Measurements from ENCODE around the gene VGF.
A peak's percentile ranks its signal among the peaks of the same experiment; 100 is the strongest.

Gene VGF

DNA sequence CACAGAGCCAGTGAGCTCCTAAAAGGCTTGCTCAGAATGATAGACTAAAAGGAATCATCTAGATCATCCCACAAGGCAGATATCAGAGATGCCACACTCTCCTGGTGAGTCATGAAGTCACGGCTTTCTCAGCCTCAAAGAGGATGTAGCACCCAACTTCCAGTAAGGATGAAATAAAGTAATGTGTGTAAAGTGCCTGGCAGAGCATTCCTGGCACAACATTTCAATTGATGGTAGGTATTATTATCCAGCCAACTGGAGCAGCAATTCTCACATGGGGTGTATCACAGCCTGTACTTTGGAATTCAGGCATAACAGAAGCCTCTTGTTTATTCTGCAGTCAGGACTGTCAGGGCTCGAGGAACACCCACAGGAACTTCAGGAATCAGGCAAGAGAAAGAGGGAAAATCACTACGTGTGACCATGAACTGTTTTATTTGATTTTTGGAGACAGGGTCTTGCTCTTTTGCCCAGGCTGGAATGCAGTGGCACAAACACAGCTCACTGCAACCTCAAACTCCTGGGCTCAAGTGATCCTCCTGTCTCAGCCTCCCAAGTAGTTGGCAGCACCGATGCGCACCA, 20.0 kb upstream of the VGF start:
- DNase-seq, result no peak

DNA sequence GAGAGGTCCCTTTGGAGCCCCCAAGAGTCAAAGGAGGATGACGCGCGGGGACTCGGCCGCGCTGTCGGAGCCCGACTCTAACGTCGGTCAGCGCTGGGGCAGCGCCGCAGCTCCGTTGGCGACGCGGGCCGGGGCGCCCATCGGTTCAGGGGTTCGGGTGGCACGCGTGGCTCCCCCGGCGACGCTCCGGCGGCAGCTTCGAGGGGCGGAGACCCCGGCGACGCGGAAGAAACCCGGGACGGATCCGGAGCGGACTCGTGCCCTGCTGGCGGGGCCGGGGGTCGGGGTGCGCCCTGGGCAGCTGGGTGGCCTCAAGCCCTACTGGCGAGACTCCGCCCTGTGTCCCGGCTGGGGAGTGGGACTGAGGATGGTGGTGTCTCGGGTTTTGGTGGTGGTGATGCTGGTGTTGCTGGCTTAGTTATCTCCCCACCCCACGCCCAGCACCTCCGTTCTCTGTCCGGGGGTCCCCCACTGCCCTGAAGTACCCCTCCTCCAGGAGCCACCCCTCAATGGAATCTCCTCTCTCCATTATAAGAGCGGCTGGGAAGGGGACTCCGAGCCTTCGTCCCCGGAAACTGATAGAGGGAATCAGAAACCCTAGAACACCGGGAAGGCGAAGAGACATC, 14.9 kb upstream of the VGF start, which contains the start of gene NAT16:
TSS of gene NAT16 (minus strand) at position 164 of the 626 bp plus-strand sequence. CDS start 5,486 bp downstream, outside the sequence.
- DNase-seq, result no peak

DNA sequence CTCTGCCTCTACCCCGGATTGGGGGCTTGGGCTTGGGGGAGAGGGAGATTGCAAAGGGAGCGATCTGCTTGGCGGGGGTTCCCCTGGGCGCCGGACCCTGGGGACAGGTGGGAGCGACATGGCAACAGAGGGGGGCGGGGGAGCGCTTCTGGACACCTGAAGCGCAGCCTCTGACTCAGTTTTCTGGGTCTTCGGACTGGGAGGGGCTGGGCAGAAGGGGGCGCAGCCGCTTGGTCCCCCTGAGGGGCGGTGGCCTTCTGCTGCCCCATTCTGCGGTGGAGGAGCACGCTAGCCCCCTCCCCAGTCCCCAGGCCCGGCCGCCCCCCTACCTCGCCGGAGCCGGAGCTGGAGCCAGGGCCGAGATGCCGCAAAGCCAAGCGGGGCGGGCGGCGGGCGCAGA, 14.3 kb upstream of the VGF start:
- no peak for DNase-seq

DNA sequence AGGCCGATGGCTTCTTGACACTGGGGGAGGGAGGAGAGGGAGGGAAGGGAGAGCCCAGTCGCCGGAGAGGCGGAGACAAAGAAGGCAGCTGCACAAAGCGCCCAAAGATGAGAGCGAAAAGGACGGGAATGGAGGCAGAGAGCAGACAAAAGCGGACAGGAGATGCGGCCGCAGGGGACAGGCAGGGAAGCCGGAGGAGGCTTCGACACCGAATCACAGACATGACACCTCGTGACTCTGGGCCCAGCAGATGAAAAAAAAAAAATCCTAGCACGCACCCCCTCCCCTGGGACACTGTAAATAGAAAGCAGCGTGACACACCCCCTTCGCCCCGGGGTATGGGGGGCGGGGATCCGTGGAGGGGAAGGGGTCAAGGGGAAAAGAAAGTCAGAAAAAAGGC, 13.7 kb upstream of the VGF start:
- no peak for DNase-seq

DNA sequence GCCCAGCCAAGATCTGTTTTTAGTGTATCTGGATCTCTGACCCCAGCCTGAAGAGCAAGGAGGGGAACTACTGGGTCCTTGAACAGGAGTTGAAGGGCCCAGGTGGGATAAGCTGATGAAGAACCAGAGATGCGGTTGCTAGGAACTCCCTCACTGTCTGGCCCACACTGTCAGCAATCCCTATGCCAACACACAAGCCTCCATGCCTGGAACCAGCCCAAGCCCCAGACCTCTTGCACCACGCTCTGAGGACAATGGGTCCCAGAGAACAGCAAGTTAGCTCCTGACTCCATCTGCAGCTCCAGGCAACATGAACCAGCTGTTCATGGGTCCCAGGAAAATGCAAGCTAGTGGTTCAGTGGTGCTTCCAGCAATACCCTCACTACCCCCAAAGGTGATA, 12.3 kb upstream of the VGF start:
- DNase-seq, result no peak

DNA sequence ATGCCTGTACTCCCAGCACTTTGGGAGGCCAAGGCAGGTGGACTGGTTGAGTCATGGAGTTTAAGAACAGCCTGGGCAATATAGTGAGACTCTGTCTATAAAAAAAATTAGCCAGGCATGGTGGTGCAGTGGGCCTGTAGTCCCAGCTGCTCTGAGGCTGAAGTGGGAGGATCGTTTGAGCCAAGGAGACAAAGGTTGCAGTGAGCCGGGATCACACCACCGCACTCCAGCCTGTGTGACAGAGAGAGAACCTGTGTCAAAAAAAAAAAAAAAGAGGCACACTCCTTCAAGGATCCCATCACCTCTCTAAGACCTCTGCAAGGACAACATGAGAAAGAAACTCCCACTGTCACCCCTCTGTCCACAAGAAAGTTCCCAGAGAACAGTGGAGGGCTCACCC, 10.3 kb upstream of the VGF start:
- no peak for DNase-seq

DNA sequence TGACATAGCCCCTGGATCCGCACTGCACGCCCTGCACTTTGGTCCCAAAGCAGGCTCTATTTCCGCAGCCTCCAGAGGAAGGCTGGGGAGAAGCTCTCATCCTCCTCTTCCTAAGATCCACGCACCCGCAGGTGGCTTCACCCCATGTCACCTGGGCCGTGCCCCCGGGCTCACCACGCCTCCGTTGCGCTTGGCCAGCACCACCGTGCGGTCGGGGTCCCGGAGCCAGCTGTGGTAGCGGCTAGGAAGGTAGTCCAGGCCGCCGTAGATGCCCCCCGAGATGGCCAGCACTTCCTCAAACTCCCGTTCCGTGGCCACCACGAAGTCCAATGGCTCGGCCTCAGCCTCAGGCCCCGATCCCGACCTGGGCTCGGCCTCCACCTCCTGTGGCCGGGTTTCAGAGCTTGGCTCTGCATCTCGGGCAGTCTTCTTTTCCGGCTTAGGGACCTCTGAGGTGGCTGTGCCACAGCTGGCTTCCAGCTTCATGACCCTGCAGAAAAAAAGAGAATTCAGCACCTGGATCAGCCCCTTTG, 9.0 kb upstream of the VGF start:
- DNase-seq, result no peak

DNA sequence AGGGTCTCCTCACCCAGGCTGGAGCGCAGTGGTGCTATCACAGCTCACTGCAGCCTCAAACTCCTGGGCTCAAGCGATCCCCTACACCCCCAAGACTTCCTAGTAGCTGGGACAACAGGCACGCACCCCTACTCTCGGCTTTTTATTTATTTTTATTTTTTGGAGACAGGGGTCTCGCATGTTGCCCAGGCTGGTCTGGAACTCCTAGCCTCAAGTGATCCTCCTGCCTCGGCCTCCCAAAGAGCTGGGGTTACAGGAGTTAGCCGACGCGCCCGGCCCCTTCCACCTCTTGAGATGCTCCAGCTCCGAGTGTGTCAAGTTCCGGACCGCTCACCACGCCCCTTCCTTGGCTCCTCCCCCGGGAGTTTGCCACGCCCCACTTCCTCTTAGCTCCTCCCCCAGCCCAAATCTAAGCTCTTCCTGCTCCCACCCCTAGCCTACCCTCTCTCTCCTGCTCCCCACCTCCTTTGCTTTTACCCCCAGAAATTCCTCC, 8.4 kb upstream of the VGF start:
- DNase-seq, result peak; percentile 54

DNA sequence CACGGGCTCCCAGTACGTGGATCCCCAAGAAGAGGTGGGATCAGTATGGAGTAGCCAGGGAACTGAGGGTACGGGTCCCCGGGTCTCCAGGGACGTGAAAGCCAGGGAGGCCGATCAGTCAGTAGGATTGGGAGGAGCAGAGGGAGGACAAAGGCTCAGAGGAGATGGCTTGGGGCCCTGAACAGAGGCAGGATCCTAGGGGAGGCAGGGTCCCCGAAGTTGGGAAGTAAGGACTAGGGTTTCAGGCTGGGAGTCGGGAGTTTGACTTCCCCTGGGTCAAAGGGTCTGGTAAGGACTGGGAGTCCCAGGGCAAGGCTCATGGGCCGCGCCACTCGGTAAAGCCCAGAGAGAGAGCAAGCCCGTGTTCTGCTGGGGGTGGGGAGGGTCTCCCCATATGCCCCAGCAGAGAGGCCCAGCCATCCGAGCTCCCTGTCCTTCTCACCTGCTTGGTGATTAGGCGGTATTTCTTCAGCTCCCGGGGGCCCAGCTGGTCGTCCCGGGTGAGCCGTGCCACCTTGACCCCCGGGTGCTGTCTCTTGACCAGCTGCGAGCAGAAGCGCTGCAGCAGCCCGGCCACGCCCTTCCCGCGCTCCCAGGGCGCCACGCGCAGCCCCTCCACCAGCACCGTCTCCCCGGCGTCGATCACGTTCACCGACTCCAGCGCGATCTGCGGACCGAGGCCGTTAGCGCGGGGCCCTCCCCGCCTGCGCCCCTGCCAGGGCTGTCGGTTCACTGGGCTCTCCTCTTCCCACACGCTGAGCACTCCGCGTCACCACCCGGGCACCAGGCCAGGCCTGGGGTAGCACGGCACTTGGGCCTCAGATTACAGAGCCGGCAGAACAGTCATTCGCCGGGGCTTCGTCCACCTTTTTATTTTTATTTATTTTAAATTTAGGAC, 7.7 kb upstream of the VGF start:
- DNase-seq, result no peak

DNA sequence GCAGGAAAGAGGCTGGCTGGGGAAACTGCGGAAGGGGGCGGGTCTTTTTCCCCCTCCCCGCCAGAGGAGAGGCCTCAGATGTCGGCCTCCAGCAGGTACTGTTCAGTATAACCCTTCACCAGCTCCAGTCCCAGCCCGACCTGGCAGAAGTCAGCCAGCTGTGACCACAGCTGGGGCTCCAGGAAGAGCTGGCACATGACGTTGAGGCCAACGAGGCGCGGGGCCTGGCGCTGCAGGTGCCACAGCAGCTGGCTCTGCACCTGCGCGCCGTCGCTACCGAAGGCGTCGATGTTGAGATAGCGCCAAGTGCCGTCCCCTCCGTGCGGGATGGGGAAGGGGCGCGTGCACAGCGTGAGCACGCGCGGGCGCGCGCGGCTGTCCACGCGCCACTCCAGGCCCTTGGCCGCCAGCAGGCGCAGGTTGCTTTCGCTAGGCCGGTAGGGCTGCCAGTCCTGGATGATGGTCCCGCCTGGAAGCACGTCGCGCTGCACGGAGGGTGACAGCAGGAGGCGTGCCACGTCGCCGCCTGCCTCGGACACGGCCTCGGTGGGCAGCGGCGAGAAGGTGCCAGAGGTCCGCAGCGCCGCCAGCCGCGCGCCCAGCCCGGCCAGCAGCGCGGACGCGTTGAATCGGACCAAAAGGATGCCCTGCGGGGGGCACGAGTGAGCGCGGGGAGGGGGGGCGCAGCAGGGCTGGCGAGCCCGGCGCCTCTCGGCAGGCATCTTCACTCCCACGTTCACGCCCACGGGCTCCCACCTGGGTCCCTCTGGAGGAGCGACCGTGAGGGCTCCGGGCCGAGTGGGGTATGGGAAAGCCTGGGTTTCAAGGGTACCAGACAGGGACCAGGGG, 6.9 kb upstream of the VGF start:
- DNase-seq, result no peak

DNA sequence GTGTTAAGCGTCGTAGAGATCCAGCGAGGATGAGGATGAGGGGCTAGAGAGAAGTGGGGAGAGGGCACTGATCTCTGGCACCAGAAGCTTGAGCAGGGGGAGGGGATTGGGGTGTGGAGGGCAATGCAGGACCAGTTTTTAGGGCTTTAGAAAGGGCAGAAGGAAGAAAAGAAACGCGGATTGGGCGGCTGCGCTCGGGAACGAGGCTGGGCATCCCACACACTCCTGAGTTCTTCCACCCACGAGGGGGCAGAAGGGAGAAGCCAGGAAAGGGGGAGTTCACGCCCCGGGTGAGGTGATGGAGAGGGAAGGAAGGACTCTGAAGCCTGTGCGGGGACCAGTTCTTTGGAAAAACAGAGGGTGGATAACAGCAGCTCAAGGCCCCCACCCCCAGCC, 6.1 kb upstream of the VGF start:
- DNase-seq, result no peak

DNA sequence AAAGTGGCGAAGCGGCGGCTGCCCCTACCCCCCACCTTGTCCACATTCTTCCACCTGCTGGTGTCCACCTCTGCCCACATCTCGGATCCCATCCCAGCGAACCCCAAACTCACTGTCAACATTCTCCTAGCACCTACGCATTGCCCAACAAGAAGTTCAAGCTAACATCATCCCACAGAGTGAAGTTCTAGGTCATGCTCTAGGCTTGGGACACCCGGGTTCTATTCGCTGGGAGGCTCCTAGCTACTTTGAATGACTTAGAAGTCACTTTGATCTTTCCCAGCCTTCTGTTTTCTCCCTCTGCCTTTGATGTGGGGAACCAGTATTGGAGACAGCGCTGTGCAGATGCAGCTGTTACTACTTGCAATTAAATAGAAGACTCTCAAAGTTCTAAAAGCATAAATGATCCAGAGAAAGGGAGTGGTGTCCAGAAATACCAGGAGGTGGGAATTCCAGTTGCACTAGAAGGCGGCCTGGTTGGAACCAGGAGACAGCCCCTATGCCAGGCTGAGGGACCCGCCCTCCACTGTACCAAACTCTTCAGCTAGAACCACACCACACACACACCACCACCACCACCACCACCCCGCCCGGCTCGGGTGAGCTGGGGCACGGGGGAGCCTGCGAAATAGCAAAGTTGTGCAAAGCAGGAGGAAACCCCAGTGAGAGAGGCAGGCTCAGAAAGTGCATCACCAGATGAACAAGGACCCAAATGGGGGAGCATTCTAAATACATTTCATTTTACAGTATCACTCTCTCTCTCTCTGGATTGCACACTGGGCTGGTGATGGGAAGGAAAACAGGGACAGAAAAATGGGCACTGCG, 5.5 kb upstream of the VGF start:
- DNase-seq, result no peak

DNA sequence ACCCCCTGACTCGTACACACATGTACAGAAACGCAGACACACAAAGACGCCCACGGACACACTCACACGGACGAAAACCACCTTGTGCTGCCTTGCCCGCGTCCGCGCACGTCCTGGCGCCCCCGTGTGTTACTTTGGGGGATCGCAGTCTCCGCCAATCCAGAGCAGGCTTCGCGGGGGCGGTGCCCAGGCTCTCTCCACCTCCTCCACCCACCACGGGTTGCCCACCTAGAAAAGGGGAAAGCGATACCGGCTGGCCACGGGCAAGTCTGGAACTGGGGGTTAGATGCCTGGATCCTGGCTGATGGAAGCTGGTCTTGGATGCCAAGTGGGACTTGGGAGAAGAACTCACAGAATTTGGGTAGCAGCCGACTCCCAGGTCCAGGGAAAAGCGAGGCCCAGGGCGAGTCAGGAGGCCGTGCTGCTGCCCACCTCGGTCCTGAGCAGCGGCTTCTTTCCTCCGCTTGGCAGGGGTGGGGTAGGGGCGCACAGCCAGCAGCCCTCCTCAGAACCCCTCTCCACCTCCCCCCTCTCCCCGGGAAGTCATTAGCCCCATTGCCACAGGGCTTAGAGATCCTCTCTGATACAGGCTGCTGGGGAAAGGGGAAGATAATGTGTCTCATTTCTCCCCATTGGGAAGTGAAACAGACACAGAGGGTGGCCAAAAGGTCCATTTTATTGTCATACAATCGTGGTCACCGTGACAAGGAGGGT, 4.6 kb upstream of the VGF start:
- peak; percentile 80 for DNase-seq

DNA sequence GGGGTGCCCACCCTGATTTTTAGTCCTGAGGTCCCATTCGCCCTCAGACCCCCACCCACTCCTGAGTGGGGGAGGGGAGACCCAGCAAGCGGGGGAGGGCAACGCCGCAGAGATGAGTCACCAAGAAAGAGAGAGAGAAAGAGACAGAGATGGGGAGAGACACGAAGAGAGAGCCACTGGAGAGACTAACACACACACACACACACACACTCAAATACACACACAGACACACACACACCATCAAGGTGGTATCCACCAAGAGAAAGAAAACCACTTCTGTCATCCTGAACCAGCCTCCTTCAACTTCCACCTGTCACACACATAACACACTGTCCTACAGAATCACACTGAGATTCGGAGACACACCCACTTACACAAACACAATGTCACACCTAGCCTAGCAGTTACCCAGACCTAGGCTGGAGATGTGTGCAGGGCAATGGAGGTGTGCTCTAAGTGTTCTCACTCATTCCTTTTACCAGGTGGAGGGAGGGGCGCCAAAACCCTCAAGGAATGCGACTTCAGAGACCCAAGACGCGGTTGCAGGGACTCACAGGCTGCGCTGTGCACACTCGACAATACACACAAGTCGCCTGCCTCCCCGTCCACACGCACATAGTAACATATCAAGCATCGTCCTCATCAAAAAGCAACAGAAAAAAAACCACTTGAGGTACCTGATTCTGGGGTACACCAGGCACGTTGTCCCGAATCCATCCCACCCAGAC, 3.9 kb upstream of the VGF start:
- no peak for DNase-seq

DNA sequence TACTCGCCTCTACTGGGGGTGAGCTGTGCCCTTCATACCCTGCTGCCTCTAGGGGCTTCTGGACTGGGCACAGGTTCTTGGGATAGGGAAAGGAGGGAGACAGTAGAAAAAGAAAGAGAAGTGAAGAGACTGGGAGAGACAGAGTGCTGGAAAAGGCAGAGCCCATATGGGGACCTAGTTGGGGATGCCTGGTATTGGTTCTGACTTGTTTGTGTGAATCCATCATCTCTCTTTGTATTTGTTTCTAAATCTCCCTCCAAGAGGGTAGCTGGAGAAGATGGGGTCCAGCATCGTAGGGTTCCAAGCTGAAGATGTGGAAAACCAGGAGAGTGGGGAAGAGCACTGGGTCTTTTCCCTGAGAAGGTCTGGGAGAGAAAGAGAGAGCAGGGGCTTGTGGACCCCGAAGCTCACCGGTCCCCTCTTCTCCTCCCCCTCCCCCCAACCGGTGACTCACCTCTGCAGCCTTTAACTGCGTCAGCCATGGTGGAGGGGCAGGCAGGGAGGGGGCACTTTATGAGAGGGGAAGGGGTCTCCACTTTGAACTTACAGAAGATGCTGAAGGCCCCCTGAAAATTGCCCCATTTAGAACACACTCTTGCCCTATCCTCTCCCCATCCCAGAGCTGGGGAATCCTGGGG, 3.2 kb upstream of the VGF start:
- no peak for DNase-seq

DNA sequence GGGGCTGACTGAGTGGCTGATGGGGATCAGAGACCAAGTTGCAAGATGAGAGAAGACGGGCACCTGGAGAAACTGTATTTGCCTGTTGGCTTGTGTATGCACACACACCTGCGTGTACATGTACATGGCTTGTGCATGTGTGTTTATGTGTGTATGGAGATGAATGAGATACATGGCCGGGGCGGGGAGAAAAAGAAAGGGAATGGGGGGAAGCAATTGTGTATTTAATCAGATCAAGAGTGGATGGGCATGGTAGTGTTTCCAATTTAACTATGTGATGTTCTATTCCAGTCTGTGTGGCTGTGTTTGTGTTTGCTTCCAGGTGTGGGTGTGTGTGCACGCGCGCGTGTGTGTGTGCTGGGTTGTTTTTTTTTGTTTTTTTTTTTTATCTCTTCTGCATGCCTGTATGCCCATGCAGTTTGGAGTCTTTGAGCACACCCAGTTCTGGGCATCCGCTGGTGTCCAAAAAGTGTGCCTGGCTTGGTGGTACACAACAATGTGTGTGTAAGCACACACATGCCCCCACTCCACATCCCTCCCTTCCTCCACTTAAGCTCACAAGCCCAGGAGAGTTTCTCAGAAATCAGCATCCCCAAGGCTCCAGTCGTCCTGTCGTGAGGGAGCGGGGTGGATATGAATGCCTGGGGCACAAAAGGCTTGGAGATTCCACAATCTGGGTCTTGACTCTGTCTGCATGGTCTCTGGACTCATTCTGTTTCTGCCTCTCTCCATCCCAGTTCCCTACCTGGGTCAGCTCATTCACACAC, 2.5 kb upstream of the VGF start:
- DNase-seq, result no peak

DNA sequence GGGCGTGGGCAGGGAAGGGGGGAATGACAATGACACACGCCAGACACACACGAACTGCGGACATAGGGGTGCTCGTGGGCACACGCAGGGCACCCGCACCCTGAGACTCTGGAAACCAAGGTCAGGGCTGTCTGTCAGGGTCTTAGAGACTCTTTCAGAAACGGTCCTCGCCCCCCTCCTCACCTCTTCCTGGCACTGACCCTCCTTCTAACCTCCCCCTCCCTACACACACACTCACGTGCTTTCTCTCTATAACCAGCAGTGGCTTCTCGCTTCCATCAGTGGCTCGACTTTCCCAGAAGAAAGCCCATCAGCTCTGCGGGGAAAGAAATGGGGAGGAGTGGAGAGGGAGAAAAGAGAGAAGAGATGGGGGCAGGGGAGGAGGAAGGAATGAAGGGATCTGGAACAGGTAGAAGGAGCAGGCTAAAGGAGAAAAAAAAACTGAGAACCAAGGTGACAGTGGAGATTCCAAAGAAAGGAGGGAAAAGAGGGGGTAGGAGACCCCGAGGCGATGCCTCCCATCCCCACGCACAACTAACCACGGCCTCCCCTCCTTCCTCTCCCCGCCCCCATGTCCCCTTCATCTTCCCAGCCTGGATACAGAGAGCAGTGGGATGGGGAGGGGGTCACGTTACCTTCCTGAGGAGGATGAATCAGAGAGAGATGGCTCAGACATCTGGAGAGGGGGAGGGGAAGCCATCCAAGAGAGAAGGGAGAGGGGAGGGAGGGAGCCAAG, 1.7 kb upstream of the VGF start:
- DNase-seq, result no peak

DNA sequence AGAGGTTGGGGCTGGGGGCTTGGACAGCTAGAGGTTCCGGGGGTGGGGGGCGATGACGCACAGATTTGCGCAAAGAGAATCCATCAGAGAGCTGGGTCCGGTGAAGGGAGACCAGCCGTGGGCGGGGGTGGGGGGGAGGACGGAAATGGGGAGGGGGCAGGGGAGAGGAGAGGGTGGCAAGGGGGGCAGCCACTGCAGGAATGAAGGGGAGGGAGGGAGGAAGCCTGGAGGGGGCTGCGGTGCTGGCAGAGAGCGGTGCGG, 1.2 kb upstream of the VGF start:
- DNase-seq, result no peak

All from activated CD4-positive, alpha-beta T cell treated with anti-CD3 and anti-CD28 coated beads, Interleukin-2, amount 50 U/mL, for 1 hour (primary cell).